Stimulated activated CD4-positive, alpha-beta T cell treated with anti-CD3 and anti-CD28 coated beads, Interleukin-12 subunit alpha, Interleukin-12 subunit beta, amount 100 ng/mL, for 4 hours (primary cell): ENCODE data around the gene KDM3B.

Source experiments
- DNase-seq: peaks from one replicate; pipeline ENCODE4 v3.0.0-alpha.2; 2020

Gene KDM3B

DNA sequence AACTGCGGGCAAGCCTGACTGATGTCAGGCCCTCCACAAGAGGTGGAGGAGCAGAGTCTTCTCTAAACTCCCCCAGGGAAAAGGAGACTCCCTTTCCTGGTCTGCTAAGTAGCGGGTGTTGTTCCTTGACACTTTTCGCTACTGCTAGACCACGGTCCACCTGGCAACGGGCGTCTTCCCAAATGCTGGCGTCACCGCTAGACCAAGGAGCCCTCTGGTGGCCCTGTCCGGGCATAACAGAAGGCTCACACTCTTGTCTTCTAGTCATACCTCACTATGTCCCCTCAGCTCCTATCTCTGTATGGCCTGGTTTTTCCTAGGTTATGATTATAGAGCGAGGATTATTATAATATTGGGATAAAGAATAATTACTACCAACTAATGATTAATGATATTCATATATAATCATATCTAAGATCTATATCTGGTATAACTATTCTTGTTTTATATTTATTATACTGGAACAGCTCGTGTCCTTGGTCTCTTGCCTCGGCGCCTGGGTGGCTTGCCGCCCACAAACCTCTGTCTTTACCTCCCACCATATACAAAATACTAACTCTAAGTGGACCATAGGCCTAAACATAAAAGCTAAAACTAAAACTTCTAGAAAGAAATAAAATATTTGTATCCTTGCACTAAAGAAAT lies 58.6 kb downstream of the KDM3B start:
- peak; percentile 12 for DNase-seq

DNA sequence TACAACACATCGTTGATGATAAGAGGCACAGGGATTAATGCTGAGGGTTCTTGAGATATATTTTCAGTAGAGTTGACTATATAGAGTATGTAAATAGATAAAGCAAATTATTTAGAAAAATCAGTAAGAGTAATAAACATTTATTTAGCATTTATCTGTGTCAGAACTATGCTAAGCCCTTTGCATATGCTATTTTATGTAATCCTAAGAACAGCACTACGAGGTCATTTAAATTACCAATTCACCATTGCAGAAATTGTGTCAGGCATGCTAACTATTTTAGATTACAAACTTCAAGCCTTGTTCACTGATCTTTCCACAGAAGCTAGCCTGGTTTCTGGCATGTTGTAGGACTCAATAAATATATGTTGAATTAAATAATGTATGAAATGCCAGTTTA lies 66.0 kb downstream of the KDM3B start:
- no peak for DNase-seq

DNA sequence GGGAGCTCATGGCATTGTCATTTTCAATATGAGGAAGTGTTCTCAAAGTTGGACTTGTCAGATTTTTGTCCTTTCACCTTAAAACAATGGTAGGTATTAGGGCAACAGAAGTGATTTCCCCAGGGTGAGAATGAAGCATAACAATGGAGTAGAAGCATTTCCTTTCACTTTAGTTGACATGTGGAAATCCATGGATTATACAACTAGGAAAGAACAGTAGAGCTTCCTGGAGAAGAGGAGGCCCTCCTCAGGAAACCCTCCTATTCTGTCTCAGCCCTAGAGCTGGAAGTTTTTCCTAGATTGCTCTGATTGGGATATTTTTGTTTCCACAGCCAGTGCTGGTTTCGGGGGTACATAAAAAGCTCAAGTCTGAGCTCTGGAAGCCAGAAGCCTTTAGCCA lies 72.6 kb downstream of the KDM3B start:
- DNase-seq: no peak

DNA sequence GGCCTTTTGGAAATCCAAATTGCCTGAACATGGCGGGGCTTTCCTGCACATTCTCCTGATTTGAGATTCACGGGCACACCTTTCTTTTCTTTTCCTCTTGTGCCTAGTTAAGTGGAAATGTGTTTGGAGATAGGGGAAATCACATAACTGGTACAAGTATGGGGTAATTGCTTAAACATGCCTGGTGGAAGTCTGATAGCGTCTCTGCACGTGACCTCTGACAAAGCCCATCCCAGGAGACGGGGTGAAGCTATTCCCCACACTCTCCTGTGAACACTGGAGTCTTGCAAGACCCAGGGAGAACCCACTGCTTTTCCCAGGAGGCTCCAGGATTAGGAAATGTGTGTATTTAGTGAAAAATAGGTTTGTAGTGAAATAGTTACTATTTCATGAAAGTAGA lies 83.5 kb downstream of the KDM3B start:
- no peak for DNase-seq

DNA sequence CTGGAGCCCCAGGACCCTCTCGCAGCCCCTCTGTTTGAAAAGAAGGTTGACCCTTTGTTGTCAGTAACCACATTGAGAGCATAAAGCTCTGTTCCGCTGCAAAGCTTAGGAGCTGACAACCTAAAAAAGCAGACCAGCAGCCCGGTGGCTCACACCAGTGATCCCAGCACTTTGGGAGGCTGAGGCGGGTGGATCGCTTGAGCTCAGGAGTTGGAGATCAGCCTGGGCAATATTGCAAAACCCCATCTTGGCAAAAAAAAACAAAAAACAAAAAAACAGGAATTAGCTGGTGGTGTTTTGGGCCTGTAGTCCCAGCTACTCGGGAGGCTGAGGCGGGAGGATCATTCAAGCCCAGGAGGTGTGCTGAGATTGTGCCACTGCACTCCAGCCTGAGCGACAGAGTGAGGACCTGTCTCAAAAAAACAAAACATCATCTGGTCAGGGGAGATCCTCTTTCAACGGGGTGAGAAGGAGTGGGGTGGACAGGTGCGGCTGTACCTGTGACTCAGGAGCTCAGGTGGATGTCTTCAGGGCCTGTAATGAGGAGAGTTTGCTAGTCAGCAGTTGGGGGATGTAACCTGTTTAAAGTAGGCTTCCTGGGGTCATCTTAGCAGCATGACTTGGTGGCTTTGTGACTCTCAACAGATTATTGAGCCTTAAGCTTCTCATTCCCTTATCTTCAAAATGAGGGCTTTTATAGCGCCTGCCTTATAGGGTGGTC lies 85.7 kb downstream of the KDM3B start:
- no peak for DNase-seq

DNA sequence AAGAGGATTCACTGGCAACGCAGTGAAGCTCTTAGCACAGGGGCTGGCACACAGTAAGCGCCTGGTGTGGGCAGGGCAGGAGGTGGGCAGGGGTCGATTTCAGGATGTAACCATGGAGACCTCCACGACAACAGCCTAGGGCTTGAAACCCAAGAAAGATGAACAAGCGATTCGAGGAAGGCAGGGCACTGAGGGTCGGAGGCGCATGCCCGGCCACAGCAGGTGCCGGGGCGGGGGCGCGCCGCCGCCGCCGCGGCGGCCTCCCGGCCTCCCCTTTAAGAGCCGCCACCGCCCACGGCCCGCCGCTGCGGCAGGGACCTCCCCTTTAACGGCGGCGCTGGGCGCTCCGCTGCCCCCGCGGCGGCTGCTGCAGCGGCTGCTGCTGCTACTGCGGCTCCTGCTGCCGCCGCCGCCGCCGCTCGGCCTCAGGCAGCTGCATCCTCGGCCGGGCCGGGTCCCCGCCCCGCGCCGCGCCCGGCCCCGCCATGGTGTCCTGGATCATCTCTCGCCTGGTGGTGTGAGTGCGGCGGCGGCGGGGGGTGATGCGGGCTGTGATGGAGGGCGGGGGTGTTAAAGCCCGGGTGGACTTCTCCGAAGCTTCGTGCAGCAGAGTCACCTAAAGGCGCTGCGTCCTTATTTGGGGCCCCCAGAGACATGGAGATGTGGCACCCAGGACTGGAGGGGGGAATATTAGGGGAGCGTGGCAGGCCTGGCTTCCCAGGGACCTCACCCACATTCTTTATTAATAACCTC lies 86.4 kb downstream of the KDM3B start, which contains the start of gene REEP2:
Gene REEP2 (plus strand): TSS at position 334 of the 753 bp plus-strand sequence. CDS start 152 bp downstream, at position 486.
- DNase-seq: peak; percentile 69

DNA sequence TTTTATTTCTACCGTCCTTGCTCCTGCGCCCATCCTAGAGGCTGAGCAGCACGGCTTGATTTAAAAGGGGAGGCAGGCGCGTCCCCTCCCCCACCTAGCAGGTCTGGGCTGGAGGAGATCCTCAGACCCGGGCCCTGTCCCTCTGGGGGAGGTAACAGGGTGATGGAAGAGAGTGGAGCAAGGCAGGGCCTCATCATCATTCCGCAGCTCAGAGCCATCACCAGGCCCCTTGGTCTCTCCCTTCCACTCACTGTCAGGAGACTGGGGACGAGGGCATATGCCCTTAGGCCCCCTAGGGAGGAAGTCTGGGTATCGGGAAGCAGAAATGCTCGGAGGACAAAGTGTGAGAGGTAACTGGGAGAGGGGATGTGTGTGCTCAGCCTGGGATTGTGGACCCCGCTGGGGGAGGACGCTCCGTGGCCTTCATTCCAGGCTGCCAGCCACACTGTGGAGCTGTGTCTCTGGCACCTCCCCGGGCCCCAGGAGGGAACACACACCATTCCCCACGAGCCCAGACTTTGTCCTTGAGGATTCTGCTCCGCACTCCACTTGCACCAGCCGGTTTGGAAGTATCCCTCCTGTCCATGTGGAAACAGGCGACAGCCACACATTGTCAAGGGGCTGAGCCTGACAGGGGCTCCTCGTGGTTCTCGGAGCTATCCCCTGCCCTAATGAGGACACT lies 87.1 kb downstream of the KDM3B start:
- no peak for DNase-seq

DNA sequence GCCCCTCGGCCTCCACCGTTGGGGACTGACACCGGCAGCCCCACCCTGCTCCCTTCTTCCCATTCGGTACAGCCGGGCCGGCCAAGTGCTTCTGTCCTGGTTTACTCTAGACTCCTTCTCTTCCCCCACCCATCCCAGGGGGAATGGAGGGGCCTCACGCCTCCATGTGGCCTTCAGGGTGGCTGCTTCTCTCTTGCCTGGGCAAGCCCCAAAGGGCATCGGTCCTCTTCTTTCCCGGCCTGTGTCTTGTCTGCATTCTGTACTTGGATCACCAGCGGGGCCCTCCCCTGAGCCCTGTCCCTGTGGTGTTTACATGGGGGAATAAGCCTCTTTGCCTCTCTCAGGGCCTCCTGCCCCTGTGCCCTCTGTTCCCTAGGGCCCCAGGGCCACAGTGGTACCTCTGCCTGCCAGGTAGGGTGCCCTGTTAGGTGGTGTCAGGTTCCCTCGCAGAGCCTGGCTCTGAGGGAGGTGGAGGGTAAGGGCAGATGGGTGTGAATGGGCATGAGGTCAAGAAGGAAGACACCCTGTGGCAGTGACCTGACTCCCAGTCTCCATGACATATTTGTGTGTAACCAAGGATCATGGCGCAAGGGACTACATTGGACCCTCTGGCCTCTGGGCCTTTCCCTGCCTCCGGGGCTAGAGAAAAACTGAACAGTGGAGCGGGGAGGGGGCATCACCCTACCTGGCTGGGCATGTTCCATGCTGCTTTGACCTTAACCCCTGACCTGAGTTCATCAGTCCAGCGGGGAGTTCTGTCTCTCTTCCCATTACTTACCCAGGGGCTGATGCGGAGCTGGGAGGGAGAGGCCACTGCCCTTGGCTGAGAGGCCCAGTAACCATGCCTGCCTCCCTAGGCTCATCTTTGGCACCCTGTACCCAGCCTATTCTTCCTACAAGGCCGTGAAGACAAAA lies 87.9 kb downstream of the KDM3B start:
- DNase-seq: no peak

DNA sequence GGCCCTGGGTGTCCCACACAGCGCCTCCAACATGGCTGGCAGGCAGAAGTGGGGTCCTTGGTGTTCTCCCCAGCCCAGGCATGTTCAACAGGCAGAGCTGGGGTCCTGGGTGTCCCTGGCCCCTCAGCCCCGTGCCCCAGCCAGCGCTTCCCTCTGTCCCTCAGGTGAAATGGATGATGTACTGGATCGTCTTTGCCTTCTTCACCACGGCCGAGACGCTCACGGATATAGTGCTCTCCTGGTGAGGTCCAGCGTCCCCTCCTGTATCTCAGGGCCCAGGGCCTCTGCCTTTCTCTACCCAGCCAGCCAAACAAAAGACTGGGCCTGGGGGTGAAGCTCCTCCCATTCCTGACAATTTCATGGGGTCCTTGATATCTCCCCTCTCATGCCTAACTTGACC lies 88.7 kb downstream of the KDM3B start:
- DNase-seq: no peak

DNA sequence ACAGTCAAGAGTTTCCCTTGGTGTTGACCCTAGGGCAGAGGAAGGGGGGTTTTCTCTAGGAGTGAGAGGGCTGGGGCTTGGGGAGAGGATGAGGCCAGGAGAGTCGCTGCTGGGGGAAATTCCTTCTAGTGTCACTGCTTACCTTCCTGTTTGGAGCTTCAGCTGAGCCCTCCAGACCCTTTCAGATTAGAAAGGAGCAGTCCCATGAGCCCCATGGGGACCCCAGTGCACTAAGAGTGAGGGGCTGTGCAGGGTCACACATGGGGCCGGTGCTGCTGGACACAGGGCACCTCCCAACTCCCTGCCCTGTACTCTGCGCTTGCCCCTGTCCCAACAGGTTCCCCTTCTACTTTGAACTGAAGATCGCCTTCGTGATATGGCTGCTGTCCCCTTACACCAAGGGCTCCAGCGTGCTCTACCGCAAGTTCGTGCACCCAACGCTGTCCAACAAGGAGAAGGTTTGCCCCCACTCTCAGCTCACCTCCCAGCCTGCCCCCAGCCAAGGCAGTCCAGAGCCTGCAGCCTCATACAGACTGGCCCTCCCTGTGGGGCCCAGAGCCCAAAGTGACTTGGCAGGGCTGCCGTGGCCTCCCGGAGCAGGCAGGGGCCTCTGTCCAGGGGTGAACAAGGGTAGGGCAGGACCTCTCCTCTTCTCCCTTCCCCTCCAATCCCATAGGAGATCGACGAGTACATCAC lies 91.7 kb downstream of the KDM3B start:
- DNase-seq: no peak

DNA sequence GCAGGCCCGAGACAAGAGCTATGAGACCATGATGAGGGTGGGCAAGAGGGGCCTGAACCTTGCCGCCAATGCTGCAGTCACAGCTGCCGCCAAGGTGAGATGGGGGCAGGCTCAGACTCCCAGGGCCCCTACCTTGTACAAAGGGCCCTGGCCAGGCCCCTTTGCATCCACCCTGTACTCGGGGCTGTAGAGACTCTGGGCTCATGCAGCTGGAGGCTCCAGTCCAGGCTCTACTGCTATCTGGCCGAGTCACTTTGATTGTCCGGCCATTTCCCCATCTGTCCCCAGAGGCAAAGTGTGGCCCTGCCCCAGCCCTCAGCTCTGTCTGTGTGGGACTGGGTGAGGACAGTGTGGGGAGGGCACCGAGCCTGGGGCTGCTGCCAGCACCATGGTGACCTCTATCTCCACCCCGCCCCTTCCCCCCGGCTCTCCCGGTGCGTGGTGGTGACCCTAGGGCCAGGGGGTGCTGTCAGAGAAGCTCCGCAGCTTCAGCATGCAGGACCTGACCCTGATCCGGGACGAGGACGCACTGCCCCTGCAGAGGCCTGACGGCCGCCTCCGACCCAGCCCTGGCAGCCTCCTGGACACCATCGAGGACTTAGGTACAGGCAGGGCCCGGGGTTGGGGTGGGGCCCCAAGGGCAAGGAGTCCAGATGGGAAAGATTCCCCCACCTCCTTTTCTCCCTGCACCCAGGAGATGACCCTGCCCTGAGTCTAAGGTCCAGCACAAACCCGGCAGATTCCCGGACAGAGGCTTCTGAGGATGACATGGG lies 92.5 kb downstream of the KDM3B start:
- no peak for DNase-seq

DNA sequence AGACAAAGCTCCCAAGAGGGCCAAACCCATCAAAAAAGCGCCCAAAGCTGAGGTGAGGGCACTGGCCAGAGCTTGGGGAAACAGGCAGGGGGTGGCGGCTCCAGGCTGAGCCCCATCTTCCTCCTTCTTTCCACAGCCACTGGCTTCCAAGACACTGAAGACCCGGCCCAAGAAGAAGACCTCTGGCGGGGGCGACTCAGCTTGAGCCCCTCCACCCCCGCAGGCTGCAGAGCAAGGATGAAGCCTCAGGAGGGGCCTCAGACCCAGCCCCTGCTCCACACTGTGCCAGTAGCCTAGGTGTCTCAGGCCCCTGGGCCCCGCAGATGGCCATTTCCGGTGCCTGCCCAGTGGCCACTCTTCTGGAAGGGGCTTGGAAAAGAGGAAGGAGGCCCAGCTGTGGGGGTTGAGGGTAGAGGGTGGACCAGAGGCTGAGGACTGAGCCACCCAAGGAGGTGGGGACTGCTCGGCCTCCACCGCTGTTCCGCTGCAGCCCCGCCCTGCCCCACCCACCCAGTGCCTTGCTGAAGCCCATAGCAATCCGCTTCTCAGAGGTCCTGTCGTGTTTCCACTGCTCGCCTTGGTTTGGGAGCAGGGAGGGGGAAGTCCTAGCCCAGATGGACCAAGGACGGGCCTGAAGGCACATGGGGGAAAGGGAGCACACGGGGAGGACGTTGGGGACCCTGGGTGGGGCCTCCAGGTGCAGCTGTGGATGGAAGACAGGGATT lies 93.2 kb downstream of the KDM3B start:
- no peak for DNase-seq

DNA sequence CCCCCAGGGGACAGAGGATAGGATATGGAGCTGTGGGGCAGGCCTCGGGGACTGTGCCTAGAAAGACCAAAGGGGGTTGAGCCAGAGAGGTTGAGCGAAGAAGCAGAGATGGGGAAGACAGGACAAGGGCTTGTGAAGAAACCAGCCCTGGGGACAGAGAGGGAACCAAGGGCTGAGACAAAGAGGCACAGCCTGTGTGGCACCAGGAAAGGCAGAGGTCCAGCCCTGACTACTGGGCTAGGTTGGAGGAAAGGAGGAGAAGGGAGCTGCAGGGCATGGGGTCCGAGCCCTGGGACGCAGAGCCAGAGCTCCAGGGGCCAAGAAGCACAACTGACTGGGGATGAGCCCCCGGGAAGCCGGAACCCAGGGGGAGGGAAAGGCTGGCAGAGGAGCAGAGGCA lies 95.6 kb downstream of the KDM3B start:
- no peak for DNase-seq

DNA sequence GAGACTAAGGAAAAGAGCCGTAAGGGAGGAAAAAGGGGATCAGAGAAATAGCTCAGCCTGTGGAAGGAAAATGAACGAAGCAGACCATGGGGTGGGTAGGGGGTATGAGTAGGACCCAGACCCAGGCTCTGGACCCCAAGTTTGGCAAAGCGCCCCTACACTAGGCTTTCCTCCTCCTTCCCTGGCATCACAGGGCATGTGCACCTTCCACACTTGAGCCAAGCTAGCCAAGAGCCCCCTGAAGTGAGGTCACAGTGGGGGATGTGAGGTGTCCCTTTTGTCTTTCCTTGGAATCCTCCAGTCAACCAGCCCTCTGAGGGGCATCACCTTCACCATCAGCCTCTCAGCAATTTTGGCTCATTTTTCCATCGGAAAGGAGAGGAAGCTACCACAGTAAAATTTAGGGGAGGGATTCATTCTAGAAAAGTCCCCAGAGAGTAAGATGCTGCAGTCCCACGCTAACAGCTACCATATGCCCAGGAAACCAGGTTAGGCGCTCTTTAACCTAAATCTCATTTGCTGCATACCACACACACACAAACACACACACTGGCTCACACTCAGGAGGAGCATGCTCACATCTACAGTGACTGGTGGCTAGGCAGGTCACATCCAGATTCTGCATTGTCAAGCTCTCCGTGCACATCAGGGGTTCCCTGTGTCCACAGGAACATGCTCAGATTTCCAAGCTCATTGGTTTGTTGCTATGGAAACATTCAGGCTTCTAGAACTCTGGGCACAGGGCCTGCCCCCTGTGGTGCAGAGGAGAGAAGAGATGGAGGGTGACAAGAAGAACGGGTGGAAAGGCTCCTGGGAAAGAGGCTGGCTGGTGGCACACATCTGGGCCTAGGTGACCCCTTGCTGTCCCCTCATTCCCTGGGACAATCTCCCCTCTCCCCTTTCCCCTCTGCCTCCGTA lies 96.3 kb downstream of the KDM3B start:
- no peak for DNase-seq

DNA sequence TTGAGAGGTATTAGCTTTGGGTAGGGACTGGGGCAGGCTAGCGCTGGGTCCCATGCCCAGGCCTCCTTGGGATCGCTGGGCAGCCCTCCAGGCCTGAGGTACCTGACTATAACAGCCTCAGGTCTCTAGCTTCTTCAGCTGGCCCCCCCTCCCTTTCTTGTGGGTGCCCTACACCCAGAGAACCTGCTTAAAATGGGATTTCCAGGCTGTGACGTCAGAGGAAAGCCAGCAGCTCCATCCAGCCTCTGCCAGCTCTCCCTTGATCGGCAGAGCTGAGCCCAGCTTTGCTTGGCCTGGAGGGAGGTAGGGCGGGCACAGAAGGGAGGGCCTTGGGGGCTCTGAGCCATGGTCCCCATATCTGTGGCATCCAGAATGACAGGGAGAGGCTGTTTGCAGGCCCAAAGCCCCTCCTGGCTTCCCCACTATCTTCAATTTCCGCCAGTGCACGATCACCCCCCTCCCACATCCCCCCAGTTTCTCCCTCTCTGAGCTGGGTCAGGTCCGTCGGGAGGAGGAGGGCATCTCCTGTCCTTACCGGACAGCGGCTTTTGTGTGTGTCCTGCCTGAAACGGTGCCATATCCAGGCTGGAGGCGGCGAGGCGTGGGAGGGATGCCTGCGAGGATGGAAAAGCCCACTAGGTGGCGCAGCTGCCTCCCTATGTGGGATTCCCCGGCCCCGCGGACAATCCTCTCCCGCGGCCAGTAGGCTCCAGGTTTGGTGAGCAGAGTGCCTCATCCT lies 97.2 kb downstream of the KDM3B start:
- peak; percentile 81 for DNase-seq

DNA sequence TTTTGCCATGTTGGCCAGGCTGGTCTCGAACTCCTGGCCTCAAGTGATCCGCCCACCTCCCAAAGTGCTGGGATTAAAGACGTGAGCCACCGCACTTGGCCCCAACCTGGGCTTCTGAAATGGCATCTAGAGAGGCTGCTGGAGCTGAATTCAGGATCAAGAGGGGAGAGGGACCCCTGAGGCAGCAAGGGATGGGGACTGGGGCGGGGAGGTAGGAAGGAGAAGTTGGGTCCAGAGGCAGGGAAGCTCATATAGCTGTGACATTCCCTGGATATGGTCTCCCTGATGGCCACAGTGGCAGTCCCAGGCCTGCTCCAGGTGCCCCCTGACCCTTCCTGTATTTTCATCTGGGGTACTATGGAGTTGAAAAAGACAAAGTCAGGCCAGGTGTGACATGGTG lies 98.5 kb downstream of the KDM3B start:
- no peak for DNase-seq

DNA sequence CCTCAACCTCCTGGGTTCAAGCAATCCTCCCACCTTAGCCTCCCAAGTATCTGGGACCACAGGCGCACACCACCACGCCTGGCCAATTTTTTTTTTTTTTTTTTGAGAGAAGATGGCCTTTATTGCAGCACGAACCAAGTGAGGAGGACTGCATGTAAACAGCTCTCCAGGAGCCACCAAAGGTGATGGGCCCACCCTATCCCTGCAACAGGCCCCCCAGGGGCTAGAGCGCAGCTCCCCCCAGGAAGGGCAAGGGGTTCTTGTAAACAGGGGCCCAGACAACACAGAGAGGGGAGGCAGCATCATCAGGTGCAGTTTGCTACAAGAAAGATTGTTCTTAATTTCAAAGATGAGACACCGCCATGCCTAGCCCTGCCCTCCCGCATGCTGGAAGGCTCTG lies 100.2 kb downstream of the KDM3B start:
- DNase-seq: no peak

DNA sequence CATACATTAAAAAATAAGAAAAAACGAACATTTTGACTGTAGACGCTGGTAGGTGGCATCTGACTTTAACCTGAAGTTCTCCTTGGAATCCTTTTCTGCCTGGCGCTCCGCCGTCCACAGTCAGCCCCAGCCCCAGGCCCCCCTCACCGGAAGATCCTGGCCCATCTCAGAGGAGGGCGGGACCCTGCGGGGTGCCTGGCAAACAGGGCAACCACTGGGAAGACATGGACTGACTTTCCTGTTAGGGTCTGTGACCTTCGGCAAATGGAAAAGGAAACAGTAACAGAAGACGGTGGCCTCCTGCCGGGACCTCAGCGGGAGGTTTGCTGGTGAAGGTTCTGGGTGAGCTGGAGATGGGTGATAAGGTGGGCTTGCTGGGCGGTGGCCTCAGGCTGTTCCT lies 101.1 kb downstream of the KDM3B start:
- DNase-seq: no peak
